ENCODE data around the gene CORO7. TPM values are rescaled to one million over a fixed set of nuclear protein-coding genes. Genes with fewer than 3 reads are reported as not detected.

CORO7 gene
- total and polyA plus RNA-seq, 10 donors: 29.7 to 177 (median 117) TPM

DNA sequence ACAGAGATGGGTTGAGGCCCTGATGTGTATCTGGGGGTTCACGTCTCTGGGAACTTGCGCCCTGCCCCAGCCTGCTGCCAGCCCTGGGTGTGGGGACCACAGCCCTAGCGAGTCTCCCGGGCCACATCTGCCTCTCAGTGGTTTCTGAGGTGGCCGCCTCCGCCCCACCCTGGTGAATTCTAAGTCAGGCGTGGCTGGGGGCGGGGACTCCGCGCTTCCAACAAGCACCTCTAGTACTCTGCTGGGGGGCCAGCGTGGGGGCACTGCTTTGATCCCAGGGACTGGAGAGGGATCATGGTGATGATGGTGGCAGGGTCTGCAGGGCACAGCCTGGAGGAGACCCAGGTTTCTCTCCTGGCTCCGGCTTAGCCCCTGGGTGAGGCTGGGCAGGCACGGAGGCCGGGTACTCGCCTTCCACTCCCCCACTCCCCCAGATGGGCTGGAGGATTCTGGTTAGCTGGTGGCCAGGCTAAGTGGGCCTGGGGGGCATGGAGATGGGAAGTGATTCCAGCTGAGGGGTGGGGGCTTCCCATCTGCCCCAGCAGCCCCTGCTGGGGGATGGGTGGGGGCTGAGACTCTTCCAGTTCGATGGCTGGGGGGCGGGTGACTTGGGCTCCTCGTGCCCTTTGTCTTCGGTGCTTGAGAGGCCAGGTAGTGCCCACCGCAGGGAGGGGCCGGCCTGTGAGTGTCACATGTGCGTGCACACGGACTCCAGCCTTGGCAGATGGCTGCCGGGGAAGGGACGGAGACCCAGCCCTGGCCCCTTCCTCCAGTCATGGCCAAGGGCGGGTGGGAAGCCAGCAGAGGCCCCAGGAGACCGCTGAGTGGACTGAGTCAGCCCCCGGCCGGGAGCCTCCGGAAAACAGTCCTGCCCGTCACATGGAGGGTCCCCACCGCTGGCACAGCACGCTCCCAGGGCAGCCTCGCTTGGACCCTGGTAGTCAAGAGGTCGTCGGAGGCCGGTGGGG is 96.7 kb downstream of the CORO7 start:
- 45 to 73% (median 58%) methylated on average over 21 to 37 of the region's 37 CpGs for WGBS, 5 donors
- no peak for DNase-seq
- Histone ChIP-seq H3K9me3 (no peaks in the 10 kb centered on the region), H3K4me1 (peaks cover 27 to 83% (median 62%) of the 10 kb centered on the region in 6 donors), H3K27me3 (replicated peaks in 1 of 7) (peaks cover 0 to 49% (median 20%) of the 10 kb centered on the region in 7 donors), H3K27ac (peak overlapping the region in 5 of 8 donors; percentile 10 to 86 (median 68)), H3K36me3 (no peaks in the 10 kb centered on the region), H3K4me3 (peak overlapping the region in 1 of 8 donors; percentile 3)
- TF ChIP-seq POLR2A (IDR thresholded peaks at IDR 0.05) (no peak), POLR2AphosphoS5 (IDR thresholded peaks at IDR 0.05) (peak in 2 of 3 donors; percentile 38 to 49)
- TF ChIP-seq, protein P1, sequence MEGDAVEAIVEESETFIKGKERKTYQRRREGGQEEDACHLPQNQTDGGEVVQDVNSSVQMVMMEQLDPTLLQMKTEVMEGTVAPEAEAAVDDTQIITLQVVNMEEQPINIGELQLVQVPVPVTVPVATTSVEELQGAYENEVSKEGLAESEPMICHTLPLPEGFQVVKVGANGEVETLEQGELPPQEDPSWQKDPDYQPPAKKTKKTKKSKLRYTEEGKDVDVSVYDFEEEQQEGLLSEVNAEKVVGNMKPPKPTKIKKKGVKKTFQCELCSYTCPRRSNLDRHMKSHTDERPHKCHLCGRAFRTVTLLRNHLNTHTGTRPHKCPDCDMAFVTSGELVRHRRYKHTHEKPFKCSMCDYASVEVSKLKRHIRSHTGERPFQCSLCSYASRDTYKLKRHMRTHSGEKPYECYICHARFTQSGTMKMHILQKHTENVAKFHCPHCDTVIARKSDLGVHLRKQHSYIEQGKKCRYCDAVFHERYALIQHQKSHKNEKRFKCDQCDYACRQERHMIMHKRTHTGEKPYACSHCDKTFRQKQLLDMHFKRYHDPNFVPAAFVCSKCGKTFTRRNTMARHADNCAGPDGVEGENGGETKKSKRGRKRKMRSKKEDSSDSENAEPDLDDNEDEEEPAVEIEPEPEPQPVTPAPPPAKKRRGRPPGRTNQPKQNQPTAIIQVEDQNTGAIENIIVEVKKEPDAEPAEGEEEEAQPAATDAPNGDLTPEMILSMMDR (IDR thresholded peaks at IDR 0.05 in 8 of 11, conservative IDR thresholded peaks at IDR 0.05 in 3 of 11): no peak
- intact Hi-C loops (cut with DNase I; ENCODE audit: low total_unique reads): no loop called here

DNA sequence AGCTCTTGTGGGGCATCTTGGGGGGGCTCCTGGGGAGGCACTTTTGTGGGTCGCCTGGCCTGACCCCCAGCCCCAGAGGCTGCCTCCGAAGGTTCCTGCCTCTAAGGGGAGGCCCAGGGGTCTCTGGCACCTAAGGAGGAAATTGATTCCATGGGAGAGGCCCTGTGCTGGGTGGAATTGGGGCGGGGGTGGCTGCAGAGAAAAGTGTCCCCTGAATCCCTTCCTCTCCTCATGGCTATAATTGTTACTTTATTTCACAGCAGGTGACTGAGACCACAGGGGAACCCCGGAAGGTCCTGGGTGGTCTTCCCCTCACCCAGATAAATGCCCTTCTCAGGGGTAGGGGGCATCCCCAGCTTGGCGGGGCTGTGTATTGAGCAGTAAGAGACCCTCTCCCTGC is 97.4 kb downstream of the CORO7 start:
- Histone ChIP-seq H3K4me3 (no peak overlapping the region), H3K27me3 (replicated peaks in 1 of 7) (peaks cover 0 to 57% (median 28%) of the 10 kb centered on the region in 7 donors), H3K36me3 (no peaks in the 10 kb centered on the region), H3K27ac (peak overlapping the region in 4 of 8 donors; percentile 42 to 86 (median 76)), H3K9me3 (no peaks in the 10 kb centered on the region), H3K4me1 (peaks cover 26 to 83% (median 63%) of the 10 kb centered on the region in 6 donors)
- intact Hi-C loops (cut with DNase I; ENCODE audit: low total_unique reads): no loop called here
- TF ChIP-seq, protein P1 (IDR thresholded peaks at IDR 0.05 in 8 of 11, conservative IDR thresholded peaks at IDR 0.05 in 3 of 11): no peak
- TF ChIP-seq POLR2AphosphoS5 (IDR thresholded peaks at IDR 0.05) (no peak), POLR2A (IDR thresholded peaks at IDR 0.05) (no peak)
- no peak for DNase-seq
- 72 to 90% (median 82%) methylated on average over 4 to 5 of the region's 5 CpGs for WGBS, 5 donors

DNA sequence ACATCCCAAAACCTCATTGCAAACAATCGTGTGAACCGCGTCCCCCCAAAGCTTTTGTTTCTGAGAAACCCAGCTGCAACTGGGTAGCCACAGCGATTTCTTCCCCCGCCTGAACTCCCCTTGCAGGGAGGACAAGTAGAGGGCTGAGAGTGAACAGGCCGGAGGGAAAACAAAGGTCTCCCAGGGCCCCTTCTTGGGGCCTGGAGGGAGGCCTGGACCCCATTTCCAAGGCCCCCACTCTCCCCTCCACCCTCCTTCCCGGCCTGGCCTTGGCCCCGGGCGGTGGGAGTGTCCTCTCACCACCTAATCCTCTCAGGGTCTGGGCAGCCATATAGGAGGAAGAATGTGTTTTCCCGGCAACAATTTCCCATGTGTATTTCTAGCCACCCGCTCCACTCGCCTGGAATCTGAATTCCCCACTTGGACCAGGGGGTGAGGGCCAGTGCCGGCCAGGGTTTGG is 97.9 kb downstream of the CORO7 start:
- Histone ChIP-seq H3K27me3 (replicated peaks in 1 of 7) (peaks cover 0 to 62% (median 32%) of the 10 kb centered on the region in 7 donors), H3K4me3 (no peak overlapping the region), H3K4me1 (peaks cover 21 to 83% (median 64%) of the 10 kb centered on the region in 6 donors), H3K27ac (peak overlapping the region in 6 of 8 donors; percentile 3 to 86 (median 55)), H3K36me3 (no peaks in the 10 kb centered on the region), H3K9me3 (no peaks in the 10 kb centered on the region)
- 75 to 85% (median 79%) methylated on average over 13 of the region's 13 CpGs for WGBS, 5 donors
- no peak for TF ChIP-seq POLR2A (IDR thresholded peaks at IDR 0.05)
- TF ChIP-seq, protein P1 (IDR thresholded peaks at IDR 0.05 in 8 of 11, conservative IDR thresholded peaks at IDR 0.05 in 3 of 11): no peak
- no peak for TF ChIP-seq POLR2AphosphoS5 (IDR thresholded peaks at IDR 0.05)
- intact Hi-C loops (cut with DNase I; ENCODE audit: low total_unique reads): no loop called here
- no peak for DNase-seq
